Thoracic aorta (tissue), 2 donors: ENCODE data around the gene LRCH3. TPM values are rescaled to one million over a fixed set of nuclear protein-coding genes. Genes with fewer than 3 reads are reported as not detected.
A peak's percentile ranks its signal among the peaks of the same experiment; 100 is the strongest.

Experiments
- ATAC-seq: fragments of 150-250 bp; one replicate; pipeline ENCODE4 v1.8.0; 2017; ENCODE audit warnings: low read depth; ENCODE audit not compliant: insufficient number of reproducible peaks, low FRiP score
- DNase-seq: peaks from one replicate; pipeline ENCODE4 v3.0.0-alpha.2; 2020; ENCODE audit warnings: low spot score
- H3K27ac ChIP-seq, 2 donors: fragments of 200-600 bp; sonication (generic); 1 replicate in 1 of 2; 2 replicates in 1 of 2; pipeline ENCODE4 v1.5.1; 2016; ENCODE audit warnings: mild to moderate bottlenecking in 2 of 2, moderate library complexity in 2 of 2
- H3K27me3 ChIP-seq: fragments of 200-600 bp; sonication (generic); replicated peaks from 2 replicates; pipeline ENCODE4 v1.6.0; 2016; ENCODE audit warnings: mild to moderate bottlenecking; ENCODE audit not compliant: insufficient read depth
- H3K36me3 ChIP-seq: fragments of 200-600 bp; sonication (generic); one replicate; pipeline ENCODE4 v1.5.1; 2016
- H3K4me1 ChIP-seq, 2 donors: fragments of 200-600 bp; sonication (generic); 1 replicate in 1 of 2; 2 replicates in 1 of 2; pipeline versions ENCODE4 v1.5.1 to v1.6.0; 2016; ENCODE audit warnings: low read depth in 2 of 2, mild to moderate bottlenecking in 1 of 2; ENCODE audit not compliant: control insufficient read depth in 1 of 2
- H3K4me3 ChIP-seq: fragments of 200-600 bp; sonication (generic); 2 replicates; pipeline ENCODE4 v1.5.1; 2016; ENCODE audit warnings: mild to moderate bottlenecking
- H3K9me3 ChIP-seq: fragments of 200-600 bp; sonication (generic); 2 replicates; pipeline ENCODE4 v1.5.1; 2016
- total RNA-seq, 2 donors: library from RNA; depleted of rRNA; stranded (reverse); fragments of >200 nt; gene quantifications; one replicate each; pipeline versions ENCODE4 v1.1.0 to v1.2.3, GENCODE V29; 2016
- TF ChIP-seq, protein P1 (sequence below): fragments of 200-600 bp; sonication (generic); IDR thresholded peaks from one replicate; pipeline ENCODE4 v1.5.1; 2019; ENCODE audit warnings: antibody characterized with exemption

Gene LRCH3
- total RNA-seq, 2 donors from 2014 or later: 66.7 to 87.6 TPM

- no peaks in the 10 kb centered on the region for H3K36me3 ChIP-seq
- no peaks in the 10 kb centered on the region for H3K27me3 ChIP-seq
- TF ChIP-seq, protein P1, sequence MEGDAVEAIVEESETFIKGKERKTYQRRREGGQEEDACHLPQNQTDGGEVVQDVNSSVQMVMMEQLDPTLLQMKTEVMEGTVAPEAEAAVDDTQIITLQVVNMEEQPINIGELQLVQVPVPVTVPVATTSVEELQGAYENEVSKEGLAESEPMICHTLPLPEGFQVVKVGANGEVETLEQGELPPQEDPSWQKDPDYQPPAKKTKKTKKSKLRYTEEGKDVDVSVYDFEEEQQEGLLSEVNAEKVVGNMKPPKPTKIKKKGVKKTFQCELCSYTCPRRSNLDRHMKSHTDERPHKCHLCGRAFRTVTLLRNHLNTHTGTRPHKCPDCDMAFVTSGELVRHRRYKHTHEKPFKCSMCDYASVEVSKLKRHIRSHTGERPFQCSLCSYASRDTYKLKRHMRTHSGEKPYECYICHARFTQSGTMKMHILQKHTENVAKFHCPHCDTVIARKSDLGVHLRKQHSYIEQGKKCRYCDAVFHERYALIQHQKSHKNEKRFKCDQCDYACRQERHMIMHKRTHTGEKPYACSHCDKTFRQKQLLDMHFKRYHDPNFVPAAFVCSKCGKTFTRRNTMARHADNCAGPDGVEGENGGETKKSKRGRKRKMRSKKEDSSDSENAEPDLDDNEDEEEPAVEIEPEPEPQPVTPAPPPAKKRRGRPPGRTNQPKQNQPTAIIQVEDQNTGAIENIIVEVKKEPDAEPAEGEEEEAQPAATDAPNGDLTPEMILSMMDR: no peak
- peaks cover 33 to 50% of the 10 kb centered on the region in 2 donors for H3K4me1 ChIP-seq
- H3K27ac ChIP-seq: peak overlapping the region; percentile 72 to 83
- ATAC-seq: no peak
- no peak for DNase-seq
- H3K4me3 ChIP-seq: peak overlapping the region; percentile 10
- H3K9me3 ChIP-seq: no peaks in the 10 kb centered on the region
Measured at GRCh38 chr3:197807969-197808587, 17.0 kb downstream of the LRCH3 start.

DNA sequence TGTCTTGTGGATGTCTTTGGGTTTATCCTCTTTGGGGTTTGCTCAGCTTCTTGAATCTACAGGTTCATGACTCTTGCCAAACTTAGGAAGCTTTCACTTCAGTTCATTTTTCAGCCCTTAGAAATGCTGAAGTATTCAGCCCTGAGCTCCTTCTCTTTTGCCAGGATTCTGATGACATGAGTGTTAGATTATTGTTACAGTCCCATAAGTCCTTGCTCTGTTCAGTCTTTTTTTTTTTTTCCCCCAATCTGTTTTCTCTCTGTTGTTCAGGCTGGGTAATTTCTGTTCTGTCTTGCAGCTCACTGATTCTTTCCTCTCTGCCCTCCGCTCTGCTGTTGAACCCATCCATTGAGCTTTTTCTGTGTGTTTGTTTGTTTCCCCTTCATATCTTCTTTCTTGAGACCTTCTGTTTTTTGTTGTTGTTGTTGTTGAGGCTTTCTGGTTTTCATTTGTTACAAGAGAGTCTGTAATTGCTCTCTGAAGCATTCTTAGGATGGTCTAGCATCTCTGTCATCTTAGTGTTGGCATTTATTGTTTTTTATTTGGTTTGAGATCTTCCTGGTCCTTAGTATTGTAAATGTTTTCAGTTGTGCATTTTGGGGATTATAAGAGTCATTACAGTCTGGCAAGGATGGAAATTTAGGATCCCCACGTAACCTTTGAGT lies 18.4 kb downstream of the LRCH3 start:
- H3K9me3 ChIP-seq: no peaks in the 10 kb centered on the region
- ATAC-seq (no peak), DNase-seq (no peak)
- H3K4me1 ChIP-seq: peaks cover 33 to 48% of the 10 kb centered on the region in 2 donors
- H3K27me3 ChIP-seq: no peaks in the 10 kb centered on the region
- H3K27ac ChIP-seq: peak overlapping the region; percentile 72 to 83
- TF ChIP-seq, protein P1: no peak
- H3K4me3 ChIP-seq: peak overlapping the region; percentile 25
- no peaks in the 10 kb centered on the region for H3K36me3 ChIP-seq

DNA sequence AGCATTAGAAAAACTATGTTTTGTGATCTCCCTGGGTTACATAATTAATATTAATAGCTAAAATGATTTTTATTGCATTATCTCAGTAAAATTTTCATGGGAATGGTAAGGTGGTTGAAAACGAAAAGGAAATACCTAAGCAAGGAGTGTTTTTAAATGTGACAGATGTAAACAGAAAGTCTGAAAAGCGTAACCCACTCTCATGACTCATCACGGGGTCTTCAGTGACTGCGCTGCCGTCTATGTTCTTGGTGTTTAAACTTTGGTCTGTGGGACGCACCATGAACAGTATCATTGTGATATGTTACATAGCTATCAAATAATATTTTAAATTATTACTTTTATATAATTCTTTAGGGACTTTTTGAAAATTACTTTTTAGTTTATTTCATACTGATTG lies 19.8 kb downstream of the LRCH3 start:
- ATAC-seq: no peak
- H3K27ac ChIP-seq: no peak overlapping the region
- DNase-seq: no peak
- peaks cover 33 to 48% of the 10 kb centered on the region in 2 donors for H3K4me1 ChIP-seq
- H3K9me3 ChIP-seq: no peaks in the 10 kb centered on the region
- no peak overlapping the region for H3K4me3 ChIP-seq
- no peaks in the 10 kb centered on the region for H3K36me3 ChIP-seq
- H3K27me3 ChIP-seq: no peaks in the 10 kb centered on the region
- TF ChIP-seq, protein P1: no peak

- H3K27me3 ChIP-seq: no peaks in the 10 kb centered on the region
- TF ChIP-seq, protein P1: no peak
- ATAC-seq (peak; percentile 53), DNase-seq (peak; percentile 44)
- H3K9me3 ChIP-seq: no peaks in the 10 kb centered on the region
- no peaks in the 10 kb centered on the region for H3K36me3 ChIP-seq
- peak overlapping the region; percentile 13 to 69 for H3K27ac ChIP-seq
- peaks cover 33 to 52% of the 10 kb centered on the region in 2 donors for H3K4me1 ChIP-seq
- no peak overlapping the region for H3K4me3 ChIP-seq
Measured at GRCh38 chr3:197811343-197811742, 20.3 kb downstream of the LRCH3 start.

- no peak for DNase-seq
- Histone ChIP-seq H3K27ac (no peak overlapping the region), H3K4me1 (peaks cover 25 to 35% of the 10 kb centered on the region in 2 donors), H3K4me3 (no peak overlapping the region), H3K36me3 (no peaks in the 10 kb centered on the region), H3K9me3 (no peaks in the 10 kb centered on the region), H3K27me3 (no peaks in the 10 kb centered on the region)
- no peak for ATAC-seq
- TF ChIP-seq, protein P1: no peak
Measured at GRCh38 chr3:197814372-197814771, 23.3 kb downstream of the LRCH3 start.
